K562 (cell line): ENCODE data around the gene CTDSP1. TPM values are rescaled to one million over a fixed set of nuclear protein-coding genes. Genes with fewer than 3 reads are reported as not detected.

Experiments used
- ATAC-seq: fragments of 200-7000 bp; cut with Tn5 transposase; 3 replicates; pipeline ENCODE4 v1.9.1; 2020; ENCODE audit warnings: moderate library complexity
- BruUV-seq: library from RNA; stranded (reverse); fragments of 400-500 nt; replicated peaks from 2 replicates; lab custom pipeline; 2021; lab: Mats Ljungman, UMichigan
- CTCF ChIA-PET: fragments of 300-600 bp; formaldehyde crosslinking; extraction: SDS; loops from one replicate; lab custom pipeline; 2021; ENCODE audit warnings: low intra/inter-chr PET ratio; lab: Yijun Ruan, JAX
- POLR2A ChIA-PET: fragments of 300-600, 350-650 bp; sonication (Branson Sonifier 250); formaldehyde crosslinking; extraction: SDS; loops from one replicate; lab custom pipeline; 2021; ENCODE audit warnings: antibody characterized with exemption, inconsistent platforms; lab: Yijun Ruan, JAX
- DNase-seq, 4 experiments: peaks; one replicate each; pipeline versions ENCODE4 v3.0.0 to v3.0.0-alpha.2; 2011 to 2018; ENCODE audit warnings: low spot score in 3 of 4, mixed read lengths in 3 of 4; ENCODE audit errors: extremely low read depth in 1 of 4
- FAIRE-seq: peaks from 2 replicates; lab custom pipeline; 2011; peaks lifted over from hg19 to GRCh38; lab: Jason Lieb, UNC
- H2AFZ ChIP-seq: 2 replicates; pipeline ENCODE4 v1.6.0; 2011; ENCODE audit warnings: low read depth, low read length, control low read depth, inconsistent platforms
- H3K27ac ChIP-seq: fragments of 200-600 bp; 3 replicates; pipeline ENCODE4 v1.8.0; 2011; ENCODE audit warnings: low read depth, mild to moderate bottlenecking, control low read depth, inconsistent platforms, low read length, moderate library complexity, mixed read lengths; ENCODE audit errors: extremely low read depth
- H3K27me3 ChIP-seq, 2 experiments: fragments of 300-600 bp in 1 of 2; 2 replicates in 1 of 2; 3 replicates in 1 of 2; pipeline versions ENCODE4 v1.6.0 to v1.8.0; 2011; ENCODE audit warnings: inconsistent platforms in 2 of 2, low read length in 2 of 2, mild to moderate bottlenecking in 1 of 2, mixed read lengths in 1 of 2, moderate library complexity in 1 of 2; ENCODE audit not compliant: control insufficient read depth in 2 of 2, insufficient read depth in 2 of 2
- H3K36me3 ChIP-seq: fragments of 300-600 bp; 3 replicates; pipeline ENCODE4 v1.8.0; 2011; ENCODE audit warnings: mild to moderate bottlenecking, low read length, inconsistent platforms; ENCODE audit not compliant: control insufficient read depth, insufficient read depth
- H3K4me1 ChIP-seq, 2 experiments: fragments of 200-600 bp in 1 of 2; replicated peaks in 1 of 2; 2 replicates in 1 of 2; 3 replicates in 1 of 2; pipeline versions ENCODE4 v1.5.1 to v1.8.0; 2011; ENCODE audit warnings: inconsistent platforms in 2 of 2, low read length in 2 of 2, mild to moderate bottlenecking in 1 of 2, mixed read lengths in 1 of 2, moderate library complexity in 1 of 2; ENCODE audit not compliant: control insufficient read depth in 2 of 2, insufficient read depth in 2 of 2
- H3K4me2 ChIP-seq: 2 replicates; pipeline ENCODE4 v1.6.1; 2011; ENCODE audit warnings: low read length, control low read depth, inconsistent platforms, mixed read lengths; ENCODE audit not compliant: insufficient read depth
- H3K4me3 ChIP-seq: fragments of 200-600 bp; sonication (generic), shearing (Covaris generic); 2 replicates; pipeline ENCODE4 v1.5.1; 2016; ENCODE audit warnings: control low read depth, inconsistent platforms
- H3K79me2 ChIP-seq: fragments of 200-600 bp; 3 replicates; pipeline ENCODE4 v1.8.0; 2011; ENCODE audit warnings: low read length, inconsistent platforms; ENCODE audit not compliant: control insufficient read depth, insufficient read depth
- H3K9ac ChIP-seq, 2 experiments: 2 replicates each; pipeline versions ENCODE4 v1.6.0 to v1.6.1; 2011; ENCODE audit warnings: low read depth in 2 of 2, low read length in 2 of 2, control low read depth in 1 of 2, inconsistent platforms in 1 of 2, mild to moderate bottlenecking in 1 of 2, mixed read lengths in 1 of 2; ENCODE audit not compliant: insufficient read depth in 1 of 2
- H3K9me1 ChIP-seq: one replicate; pipeline ENCODE4 v1.6.0; 2011; ENCODE audit warnings: inconsistent platforms, mild to moderate bottlenecking, low read length, moderate library complexity; ENCODE audit not compliant: control insufficient read depth, insufficient read depth
- H3K9me3 ChIP-seq: replicated peaks from 2 replicates; pipeline ENCODE4 v1.5.1; 2011; ENCODE audit warnings: low read depth, low read length, inconsistent platforms; ENCODE audit not compliant: control insufficient read depth, insufficient read depth
- H4K20me1 ChIP-seq: replicated peaks from 2 replicates; pipeline ENCODE4 v1.6.1; 2011; ENCODE audit warnings: low read length, inconsistent platforms, mixed read lengths; ENCODE audit not compliant: control insufficient read depth, insufficient read depth
- AFF4 ChIP-seq: sonication (generic); formaldehyde crosslinking; IDR thresholded peaks from 2 replicates; pipeline ENCODE4 v1.8.0; 2023; ENCODE audit warnings: mild to moderate bottlenecking, missing genetic modification reagents
- FOXJ2 ChIP-seq: fragments of 200-800 bp; sonication (Bioruptor generic); IDR thresholded peaks from 2 replicates; pipeline ENCODE4 v1.6.1; 2016; ENCODE audit warnings: missing genetic modification characterization, missing compliant biosample characterization
- KDM2B ChIP-seq: fragments of 250-450 bp; sonication (Bioruptor Pico); IDR thresholded peaks from 2 replicates; pipeline ENCODE4 v1.8.0; 2021; ENCODE audit warnings: mild to moderate bottlenecking, moderate library complexity
- MCM2 ChIP-seq: fragments of 450-650 bp; IDR thresholded peaks from 2 replicates; pipeline ENCODE4 v1.6.1; 2017; ENCODE audit warnings: low read depth, mild to moderate bottlenecking
- MIER1 ChIP-seq: fragments of 450-650 bp; IDR thresholded peaks from 2 replicates; pipeline ENCODE4 v1.6.1; 2016; ENCODE audit warnings: antibody characterized with exemption, mild to moderate bottlenecking, low read depth
- PML ChIP-seq: IDR thresholded peaks from 2 replicates; pipeline ENCODE4 v1.6.1; 2012; ENCODE audit warnings: low read length, inconsistent platforms
- RBM14 ChIP-seq: fragments of 200-400 bp; formaldehyde crosslinking; IDR thresholded peaks from 2 replicates; pipeline ENCODE4 v1.6.1; 2018; ENCODE audit warnings: low read depth, mild to moderate bottlenecking, low read length, moderate library complexity, borderline replicate concordance; ENCODE audit not compliant: insufficient read depth
- TCF3 ChIP-seq: sonication (generic); formaldehyde crosslinking; IDR thresholded peaks from 2 replicates; pipeline ENCODE4 v1.4.0; 2020; ENCODE audit warnings: mild to moderate bottlenecking, missing genetic modification reagents
- U2AF2 ChIP-seq: fragments of 200-400 bp; formaldehyde crosslinking; optimal IDR thresholded peaks from 2 replicates; pipeline ENCODE3; 2017; ENCODE audit warnings: low read depth, mild to moderate bottlenecking, low read length
- ZNF146 ChIP-seq: IDR thresholded peaks from one replicate; pipeline ENCODE4 v1.6.1; 2018; ENCODE audit warnings: missing compliant biosample characterization; ENCODE audit not compliant: unreplicated experiment
- ZNF263 ChIP-seq: sonication (generic); formaldehyde crosslinking; IDR thresholded peaks from 2 replicates; pipeline ENCODE4 v1.8.0; 2022; ENCODE audit warnings: mild to moderate bottlenecking, missing genetic modification reagents, borderline replicate concordance
- ZNF316 ChIP-seq: fragments of 450-650 bp; IDR thresholded peaks from 2 replicates; pipeline ENCODE4 v1.6.1; 2016
- ZNF75A ChIP-seq: fragments of 450-650 bp; formaldehyde crosslinking; IDR thresholded peaks from 2 replicates; pipeline ENCODE4 v1.4.0; 2020; ENCODE audit warnings: mild to moderate bottlenecking
- WGBS: fragments of 100-300 bp; shearing (Covaris generic); methylation state at CpG from one replicate; pipeline ENCODE4 v1.1.6; 2016; ENCODE audit warnings: low coverage, mixed read lengths; ENCODE audit not compliant: insufficient coverage; ENCODE audit errors: missing lambda C conversion rate; 5-methylcytosine and 5-hydroxymethylcytosine counted together
- in situ Hi-C: fragments of 300-500 bp; cut with MboI; formaldehyde crosslinking; loops from 4 replicates; pipeline ENCODE4 v1.15.0; 2018; ENCODE audit warnings: inconsistent platforms, mixed read lengths
- intact Hi-C: fragments of 100-400 bp; cut with micrococcal nuclease; formaldehyde crosslinking; loops from 2 replicates; pipeline ENCODE4 v1.14.2; 2022
- polyA plus RNA-seq, 8 experiments: library from polyadenylated mRNA; depleted of rRNA in 4 of 8; stranded (reverse) in 5 of 8; unstranded in 3 of 8; fragments of >200 nt; fragmentation: Nextera tagmentation in 2 of 8; fragmentation: Illumina TruSeq in 1 of 8; extraction: Ambion mirVana in 2 of 8; extraction: Trizol in 1 of 8; gene quantifications; 2 replicates each; pipeline versions ENCODE4 v1.2.1 to v1.2.3, GENCODE V29; 2011 to 2014; ENCODE audit warnings: inconsistent platforms in 1 of 8, missing spikeins in 1 of 8
- total RNA-seq, 7 experiments: library from RNA; depleted of rRNA in 6 of 7; stranded (reverse); fragments of >200 nt in 6 of 7; fragmentation: Illumina TruSeq in 2 of 7; extraction: Trizol in 2 of 7; gene quantifications; 2 replicates each; pipeline versions ENCODE4 v1.2.1 to v1.2.3, GENCODE V29; 2011 to 2021; ENCODE audit warnings: low replicate concordance in 1 of 7
- TF ChIP-seq, protein P1 (sequence below): fragments of 250-450 bp; sonication (Bioruptor Pico); IDR thresholded peaks from 2 replicates; pipeline ENCODE4 v1.4.0; 2020; ENCODE audit warnings: borderline replicate concordance

CTDSP1 gene
- total and polyA plus RNA-seq, 9 of the 15 experiments (the other 6 are each of a cell fraction or from before 2014, with no cell fraction given): 2.4 to 74.8 (median 45.8) TPM

DNA sequence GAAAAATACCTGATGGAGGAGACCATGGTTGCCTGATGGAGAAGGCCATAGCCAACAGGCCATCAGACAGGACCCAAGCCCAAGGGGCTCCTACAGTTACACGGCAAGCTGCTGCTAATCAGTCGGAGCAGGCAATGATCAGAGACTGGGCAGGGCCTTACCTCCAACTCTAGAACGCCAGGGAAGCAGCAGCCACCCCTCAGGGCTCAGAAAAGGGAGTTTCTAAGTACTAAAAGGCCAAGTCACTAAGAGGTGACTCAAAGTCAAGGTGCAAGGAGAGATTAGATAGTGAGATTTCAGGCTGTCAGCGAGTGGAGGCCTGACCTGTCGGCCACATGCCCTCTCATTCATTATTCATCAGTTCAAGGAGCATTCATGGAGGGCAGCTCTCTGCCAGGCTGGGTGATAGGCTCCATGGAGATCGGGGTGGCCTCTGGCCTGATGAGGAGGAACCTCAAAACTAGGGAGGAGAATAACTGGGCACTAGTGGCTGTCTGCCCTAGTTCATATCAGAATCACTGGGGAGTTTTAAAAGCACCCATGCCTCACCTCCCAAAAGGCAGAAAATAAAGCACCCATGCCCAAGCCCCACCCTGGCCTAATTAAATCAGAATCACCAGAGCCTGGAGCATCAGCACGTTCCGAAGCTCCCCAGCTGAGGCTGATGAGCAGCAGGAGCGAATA, 22.9 kb downstream of the CTDSP1 start:
- Histone ChIP-seq H3K9me1 (no peaks in the 10 kb centered on the region), H4K20me1 (no peaks in the 10 kb centered on the region), H3K27ac (peak overlapping the region; percentile 72), H3K79me2 (no peaks in the 10 kb centered on the region), H3K4me3 (no peak overlapping the region), H3K4me2 (peak overlapping the region; percentile 51), H3K27me3 (no peaks in the 10 kb centered on the region), H3K9me3 (no peaks in the 10 kb centered on the region), H3K36me3 (no peaks in the 10 kb centered on the region), H3K4me1 (peaks cover 37 to 67% of the 10 kb centered on the region in 2 experiments; a peak in 4 of 5 replicates), H2AFZ (peak overlapping the region; percentile 17), H3K9ac (peak overlapping the region; percentile 51 to 85; a peak in 3 of 4 replicates)
- 14% methylated on average over 9 of the region's 9 CpGs for whole genome bisulfite sequencing
- BruUV-seq: no TSS peak
- CTCF ChIA-PET: no interaction called here
- FAIRE-seq (peak; percentile 99), ATAC-seq (peak; percentile 91), DNase-seq (peak; percentile 59 to 90 (median 66))
- intact Hi-C loops (no loop called here), in situ Hi-C loops (no loop called here)
- POLR2A ChIA-PET: interaction anchor here (0.6 to 1.1 kb wide), 4 partner anchors 8 to 242 kb away, joined by 3 to 5 read pairs (median 3); no protein-coding TSS in a partner anchor
- no peak for TF ChIP-seq ZNF75A
- no peak for TF ChIP-seq ZNF263
- no peak for TF ChIP-seq RBM14
- TF ChIP-seq KDM2B (CRISPR knock-in tag): no peak
- no peak for TF ChIP-seq FOXJ2
- no peak for TF ChIP-seq U2AF2
- TF ChIP-seq MCM2: no peak
- peak; percentile 96 for TF ChIP-seq TCF3 (CRISPR knock-in tag)
- TF ChIP-seq PML: peak; percentile 86
- TF ChIP-seq, protein P1, sequence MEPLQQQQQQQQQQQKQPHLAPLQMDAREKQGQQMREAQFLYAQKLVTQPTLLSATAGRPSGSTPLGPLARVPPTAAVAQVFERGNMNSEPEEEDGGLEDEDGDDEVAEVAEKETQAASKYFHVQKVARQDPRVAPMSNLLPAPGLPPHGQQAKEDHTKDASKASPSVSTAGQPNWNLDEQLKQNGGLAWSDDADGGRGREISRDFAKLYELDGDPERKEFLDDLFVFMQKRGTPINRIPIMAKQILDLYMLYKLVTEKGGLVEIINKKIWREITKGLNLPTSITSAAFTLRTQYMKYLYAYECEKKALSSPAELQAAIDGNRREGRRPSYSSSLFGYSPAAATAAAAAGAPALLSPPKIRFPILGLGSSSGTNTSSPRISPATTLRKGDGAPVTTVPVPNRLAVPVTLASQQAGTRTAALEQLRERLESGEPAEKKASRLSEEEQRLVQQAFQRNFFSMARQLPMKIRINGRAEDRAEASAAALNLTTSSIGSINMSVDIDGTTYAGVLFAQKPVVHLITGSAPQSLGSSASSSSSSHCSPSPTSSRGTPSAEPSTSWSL: no peak
- TF ChIP-seq ZNF146: no peak
- TF ChIP-seq MIER1: no peak; the same call in 1 of the 2 replicates
- no peak for TF ChIP-seq AFF4
- peak; percentile 79 for TF ChIP-seq ZNF316
